Left renal pelvis (tissue), 4 donors: ENCODE results near the gene SPOP. TPM values are rescaled to one million over a fixed set of nuclear protein-coding genes. Genes with fewer than 3 reads are reported as not detected.
"Not testable (repeated sequence)": the region's sequence is repeated elsewhere in the genome, so short reads cannot be mapped to it uniquely, and the experiment has no call there.

Source experiments
- DNase-seq, 4 donors: peaks; one replicate each; pipeline ENCODE4 v3.0.0-alpha.2; 2013; ENCODE audit warnings: low read depth in 4 of 4, low spot score in 3 of 4
- polyA plus RNA-seq, 4 donors: library from polyadenylated mRNA; unstranded; fragments of 120-200 nt; gene quantifications; one replicate each; pipeline ENCODE4 v1.2.1, GENCODE V29; 2013; ENCODE audit not compliant: insufficient read length in 4 of 4

Gene SPOP
- polyA plus RNA-seq, 4 donors = 66.1 to 69.3 (median 66.5) TPM

DNA sequence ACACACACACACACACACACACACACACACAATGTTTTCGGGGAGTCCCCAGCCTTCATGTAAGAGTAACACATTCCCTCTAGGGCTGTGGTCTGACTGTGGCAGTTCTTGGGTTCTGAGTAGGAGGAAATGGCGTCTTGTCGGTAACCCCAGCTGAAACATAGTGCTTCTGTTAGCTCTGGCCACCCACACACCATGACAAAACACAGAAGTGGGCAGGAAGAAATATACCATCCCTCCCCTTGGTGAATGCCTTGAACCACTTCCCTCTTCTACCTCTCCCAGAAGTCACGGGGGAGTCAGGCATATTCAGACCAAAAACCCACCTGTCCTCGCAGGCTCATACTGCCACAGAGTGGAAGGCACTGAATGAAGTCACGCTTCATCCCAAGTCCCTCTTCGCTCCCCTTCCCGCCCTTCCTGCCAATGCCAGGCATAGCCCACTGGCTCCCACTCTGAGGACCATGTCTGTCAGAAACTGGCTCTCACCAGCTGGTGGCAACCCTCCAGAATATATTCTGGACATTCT is 18.4 kb upstream of the SPOP start:
- no peak for DNase-seq

DNA sequence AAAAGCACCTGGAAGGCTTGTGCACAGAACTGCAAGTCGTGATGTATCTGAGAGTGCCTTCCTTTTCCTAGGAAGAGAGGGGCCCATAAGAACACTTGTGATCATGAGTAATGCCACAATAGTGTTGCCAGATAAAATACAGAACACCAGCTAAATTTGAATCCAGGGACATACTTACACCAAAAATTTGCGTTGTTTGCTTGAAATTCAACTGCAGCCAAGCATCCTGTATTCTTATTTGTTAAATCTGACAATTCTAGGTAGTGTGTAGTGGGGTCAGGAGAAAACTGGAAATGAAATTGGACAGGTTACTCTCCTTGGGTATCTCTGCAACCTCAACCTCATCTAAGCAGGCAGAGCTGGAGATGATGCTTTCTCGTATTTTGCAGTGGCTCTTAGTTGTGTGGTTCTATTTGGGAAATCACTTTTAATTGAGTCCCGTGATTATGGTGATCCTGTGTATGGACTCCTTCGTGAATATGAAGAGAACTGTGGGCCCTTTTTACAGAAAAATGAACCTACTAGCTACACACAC is 17.9 kb upstream of the SPOP start:
- no peak for DNase-seq

DNA sequence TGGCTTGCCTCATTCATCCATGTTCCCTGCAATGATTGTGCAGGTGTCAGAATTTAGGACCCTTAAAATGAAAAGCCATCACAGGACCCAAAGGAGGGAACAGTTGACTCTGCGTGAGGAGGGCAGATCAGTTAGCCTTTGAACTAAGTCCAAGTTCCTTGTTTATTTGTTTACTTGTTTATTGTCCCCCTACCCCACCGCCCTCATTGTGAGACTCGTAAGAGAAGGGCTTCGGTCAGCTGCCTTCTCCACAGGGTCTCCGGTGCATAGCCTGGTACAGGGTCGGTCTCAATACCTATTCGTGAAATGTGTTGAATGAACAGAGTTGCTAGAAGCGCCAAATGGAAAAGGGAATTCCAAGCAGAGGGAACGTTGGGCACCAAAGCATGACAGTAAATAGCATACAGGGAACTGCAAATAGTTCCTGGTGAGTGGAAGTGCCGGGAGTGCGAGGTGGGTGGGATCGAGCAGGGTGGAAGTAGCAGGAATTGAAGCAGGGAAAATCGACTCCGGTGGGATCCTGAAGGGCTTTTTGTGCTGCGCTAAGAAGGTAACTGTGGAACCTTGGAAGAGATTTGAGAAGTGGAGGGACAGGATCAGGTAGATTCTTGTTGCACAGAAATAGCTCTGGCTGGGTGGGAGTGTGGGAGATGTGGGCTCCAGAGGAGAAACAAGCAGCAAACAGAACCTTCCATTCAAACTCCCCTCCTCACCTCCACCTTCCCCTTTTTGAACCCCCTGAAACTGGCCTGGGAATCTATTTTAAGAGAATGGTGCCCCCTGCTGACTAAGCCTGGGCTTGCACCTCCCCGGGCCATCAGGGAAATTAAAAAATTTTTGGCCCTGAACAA is 17.2 kb upstream of the SPOP start:
- DNase-seq = no peak

DNA sequence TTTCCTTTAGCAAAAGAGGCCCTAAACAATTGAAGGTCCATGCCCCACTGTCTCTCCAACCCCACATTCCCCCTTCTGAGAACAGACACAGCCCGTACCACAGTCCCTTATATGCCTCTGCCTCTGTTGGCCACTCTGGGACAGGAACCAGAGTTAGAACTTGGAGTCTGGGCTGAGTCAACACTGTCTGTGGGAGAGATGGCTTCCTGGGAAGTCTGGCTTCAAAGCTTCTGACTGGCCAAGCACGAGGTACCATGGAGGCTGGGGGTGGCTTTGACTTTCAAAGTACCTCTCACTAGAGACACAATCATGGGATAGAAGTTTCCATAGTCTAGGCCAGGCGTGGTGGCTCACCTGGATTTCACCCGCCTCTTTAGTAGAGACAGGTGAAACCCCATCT is 14.9 kb upstream of the SPOP start:
- no peak for DNase-seq

DNA sequence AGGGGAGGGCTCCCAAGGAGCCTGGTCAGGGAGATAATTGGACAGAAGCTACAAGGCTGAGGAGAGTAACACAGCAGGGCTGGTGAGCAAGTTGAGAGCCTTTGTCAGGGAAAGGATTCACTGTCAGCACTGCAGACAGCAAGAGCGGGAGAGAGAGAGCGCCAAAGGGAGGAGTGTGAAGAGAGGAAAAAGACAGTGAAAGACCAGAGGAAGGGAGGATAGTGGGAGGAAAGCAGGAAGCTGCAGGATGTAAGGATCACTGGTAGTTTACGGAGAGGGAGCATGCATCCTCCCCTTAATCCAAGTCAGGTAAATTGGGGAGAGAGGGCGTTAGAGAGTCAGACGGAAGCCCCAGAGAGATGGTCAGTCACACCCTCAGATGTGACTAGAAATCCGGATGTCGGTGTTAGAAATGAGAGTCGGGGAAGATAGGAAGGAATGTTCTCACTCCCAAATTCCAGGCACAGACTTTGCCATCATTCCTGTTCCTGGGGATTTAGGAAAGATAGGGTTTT is 13.8 kb upstream of the SPOP start:
- DNase-seq = no peak

DNA sequence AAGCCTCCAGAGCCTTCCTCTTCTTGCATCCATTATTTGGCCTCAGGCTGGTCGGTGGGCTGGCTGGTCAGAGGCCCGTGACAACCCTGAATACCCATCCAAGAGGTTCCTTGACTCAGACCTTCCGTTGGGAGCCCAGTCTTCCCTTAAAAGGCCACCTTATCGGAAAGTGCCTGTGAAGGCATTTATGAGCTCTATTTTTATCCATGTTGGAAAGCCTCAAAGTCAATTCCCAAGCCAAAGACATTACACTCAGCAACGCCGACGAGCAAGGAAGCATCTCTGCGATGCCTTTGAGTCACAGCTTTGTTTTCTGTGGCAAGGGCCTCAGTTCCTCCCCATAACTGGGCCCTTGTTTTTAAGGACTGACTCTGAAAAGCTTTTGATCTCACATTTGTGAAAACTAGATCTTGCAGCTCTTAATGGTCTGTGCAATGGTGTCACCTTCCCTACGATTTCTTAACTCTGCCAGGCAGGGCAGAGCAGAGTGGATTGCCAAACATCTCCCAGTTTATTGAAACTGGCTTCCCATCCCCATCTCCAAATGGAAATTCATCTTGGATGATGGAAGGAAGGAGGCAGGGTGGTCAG is 13.3 kb upstream of the SPOP start:
- no peak for DNase-seq

DNA sequence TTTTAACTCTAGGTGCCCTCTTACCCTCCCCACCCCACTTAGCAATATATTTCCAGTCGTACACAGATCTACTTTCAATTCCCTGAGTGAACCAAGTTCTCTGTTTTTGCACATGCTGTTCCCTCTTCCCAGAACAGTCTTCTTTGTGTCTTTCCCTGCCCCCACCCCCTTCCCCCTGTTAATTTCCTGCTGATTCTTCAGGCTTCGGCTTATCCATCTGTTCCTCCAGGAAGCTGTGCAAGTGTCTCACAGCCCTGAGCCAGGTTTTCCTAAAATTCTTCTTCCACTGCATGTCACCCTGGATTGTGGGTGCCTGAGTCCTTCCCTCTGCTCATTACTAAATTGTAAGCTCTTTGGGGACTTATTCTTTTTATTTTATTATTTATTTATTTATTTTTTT is 12.4 kb upstream of the SPOP start:
- no peak for DNase-seq

DNA sequence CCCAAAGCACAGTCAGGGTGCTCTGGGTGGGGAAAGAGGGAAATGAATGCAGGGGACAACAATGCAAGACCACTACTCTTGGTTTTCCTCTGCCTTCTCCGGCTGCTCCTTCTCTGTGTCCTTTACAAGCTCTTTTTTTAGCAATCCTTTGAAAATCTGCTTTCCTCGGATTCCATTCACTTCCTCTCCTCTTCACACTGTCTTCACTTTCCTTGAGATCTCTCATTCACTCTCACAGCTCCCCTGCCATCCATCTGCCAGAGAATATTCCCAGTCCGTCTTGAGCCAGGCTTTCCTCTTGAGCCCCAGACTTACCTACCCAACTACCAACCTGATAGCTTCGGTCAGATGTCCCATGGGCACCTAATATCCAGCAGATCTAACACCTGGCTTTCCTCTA is 11.0 kb upstream of the SPOP start:
- no peak for DNase-seq

DNA sequence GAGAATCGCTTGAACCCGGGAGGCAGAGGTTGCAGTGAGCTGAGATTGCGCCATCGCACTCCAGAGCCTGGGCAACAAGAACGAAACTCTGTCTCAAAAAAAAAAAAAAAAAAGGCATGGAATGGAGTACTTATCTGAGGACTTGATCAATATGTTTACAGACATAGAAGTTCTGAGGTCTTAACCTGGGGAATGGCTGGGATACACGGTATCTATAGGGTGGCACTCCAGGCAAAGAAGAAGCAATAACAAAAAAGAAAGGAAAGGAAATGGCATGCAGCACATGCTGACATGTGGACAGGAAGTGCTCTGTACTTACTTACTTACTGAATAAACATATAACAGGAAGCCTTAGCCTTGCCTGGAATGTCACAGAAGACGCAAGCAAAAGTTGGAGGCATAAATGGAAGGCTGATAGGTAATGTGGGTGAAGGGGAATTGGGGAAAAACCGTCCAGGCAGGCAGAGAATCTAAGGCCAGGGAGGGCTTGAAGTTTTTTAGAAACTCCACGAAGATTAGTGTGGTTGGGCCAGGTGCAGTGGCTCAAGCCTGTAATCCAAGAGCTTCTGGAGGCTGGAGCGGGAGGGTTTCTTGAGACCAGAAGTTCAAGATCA is 10.1 kb upstream of the SPOP start:
- no peak for DNase-seq

DNA sequence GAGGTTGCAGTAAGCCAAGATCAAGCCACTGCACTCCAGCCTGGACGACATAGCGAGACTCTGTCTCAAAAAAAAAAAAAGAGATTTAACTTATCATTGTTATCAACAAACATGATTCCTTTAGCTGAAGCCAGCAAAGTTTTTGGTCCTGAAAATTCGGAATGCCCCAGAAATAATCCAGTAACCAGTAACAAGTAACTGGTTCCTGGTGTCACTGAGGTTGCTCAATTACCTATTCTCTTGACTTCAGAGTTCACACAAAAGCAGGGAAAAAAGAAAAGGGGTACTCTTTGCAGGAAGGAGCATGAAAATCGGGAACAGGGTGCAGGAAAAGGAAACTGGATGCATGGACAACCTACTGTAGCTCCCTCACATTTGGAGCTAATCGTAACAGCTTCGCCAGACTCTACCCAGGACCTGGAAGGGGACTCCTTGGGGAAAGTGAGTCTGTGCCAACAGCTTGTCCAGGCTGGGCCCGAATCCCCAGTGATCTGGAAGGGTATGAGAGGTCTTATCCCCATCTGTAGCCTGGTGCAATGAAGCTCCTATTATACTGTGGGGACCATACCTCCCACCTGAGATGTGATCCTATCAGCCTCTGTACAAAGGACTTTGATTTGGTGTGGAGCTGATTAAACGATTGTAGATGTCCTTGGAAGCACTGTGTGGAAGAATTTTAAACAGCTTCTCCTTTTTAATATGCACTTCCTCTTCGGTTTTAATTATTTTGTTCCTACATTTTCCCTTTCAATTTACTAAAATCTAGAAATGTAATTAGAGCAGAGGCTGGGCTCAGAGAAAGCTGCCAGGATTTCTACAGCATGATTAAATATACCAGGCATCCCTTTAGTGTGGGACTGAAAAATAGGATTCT is 3.4 kb upstream of the SPOP start:
- DNase-seq = no peak

DNA sequence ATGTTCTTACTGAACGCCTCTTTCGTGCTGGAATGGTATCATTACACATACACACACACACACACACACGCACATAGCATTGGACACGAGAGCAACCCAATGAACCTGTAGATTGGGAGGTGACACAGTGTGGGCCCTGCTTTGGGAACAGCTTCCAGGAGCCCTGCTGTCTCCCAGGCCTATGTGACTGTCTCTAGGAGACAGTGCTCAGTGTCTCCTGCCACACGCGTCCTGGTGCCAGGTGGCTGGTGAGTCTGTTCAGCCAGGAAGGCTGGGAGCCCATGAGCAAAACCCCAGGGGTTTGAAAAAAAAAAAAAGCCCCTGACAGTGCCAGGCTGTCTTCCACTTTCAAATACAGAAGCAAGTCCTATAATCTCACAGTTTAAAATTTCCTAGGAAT is 2.4 kb upstream of the SPOP start:
- DNase-seq = no peak

DNA sequence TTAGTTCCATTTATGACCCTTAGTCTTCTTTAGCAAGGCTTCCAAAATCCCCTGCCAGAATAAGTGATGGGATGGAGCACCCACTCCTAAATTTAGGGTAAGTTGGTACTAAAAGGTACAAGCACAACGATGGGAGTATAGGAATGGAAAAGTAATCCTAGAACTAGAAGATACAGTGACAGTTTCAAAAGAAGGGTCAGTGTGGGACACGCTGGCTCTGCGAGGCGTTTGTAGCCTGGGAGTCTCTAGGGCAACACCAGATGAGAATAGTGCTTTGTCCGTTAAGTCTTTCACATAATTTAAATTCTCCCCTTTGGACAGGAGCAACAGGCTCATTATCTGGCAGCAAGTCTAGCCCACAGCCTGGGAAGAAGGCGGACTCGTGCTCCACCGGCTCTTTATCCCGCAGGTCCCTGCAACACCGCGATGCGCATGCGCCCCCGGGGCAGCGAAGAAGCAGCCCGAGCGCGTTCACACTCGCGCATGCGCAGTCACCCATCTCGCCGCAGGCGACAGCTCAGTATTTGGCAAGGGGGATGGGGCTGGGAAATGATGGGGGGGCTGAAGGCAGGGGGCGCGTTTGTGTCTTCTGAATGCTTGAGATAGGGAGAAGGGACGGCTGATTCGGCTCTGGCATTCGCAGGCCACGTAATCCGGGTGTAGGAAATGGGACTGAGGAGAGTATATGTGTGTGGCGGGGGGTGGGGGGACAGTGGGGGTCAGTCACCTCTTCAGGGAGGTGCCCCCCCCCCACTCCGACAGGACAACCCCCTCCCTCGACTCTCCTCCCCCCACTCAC is 564 bp downstream of the SPOP start:
- peak; percentile 86 to 92 (median 86) for DNase-seq

DNA sequence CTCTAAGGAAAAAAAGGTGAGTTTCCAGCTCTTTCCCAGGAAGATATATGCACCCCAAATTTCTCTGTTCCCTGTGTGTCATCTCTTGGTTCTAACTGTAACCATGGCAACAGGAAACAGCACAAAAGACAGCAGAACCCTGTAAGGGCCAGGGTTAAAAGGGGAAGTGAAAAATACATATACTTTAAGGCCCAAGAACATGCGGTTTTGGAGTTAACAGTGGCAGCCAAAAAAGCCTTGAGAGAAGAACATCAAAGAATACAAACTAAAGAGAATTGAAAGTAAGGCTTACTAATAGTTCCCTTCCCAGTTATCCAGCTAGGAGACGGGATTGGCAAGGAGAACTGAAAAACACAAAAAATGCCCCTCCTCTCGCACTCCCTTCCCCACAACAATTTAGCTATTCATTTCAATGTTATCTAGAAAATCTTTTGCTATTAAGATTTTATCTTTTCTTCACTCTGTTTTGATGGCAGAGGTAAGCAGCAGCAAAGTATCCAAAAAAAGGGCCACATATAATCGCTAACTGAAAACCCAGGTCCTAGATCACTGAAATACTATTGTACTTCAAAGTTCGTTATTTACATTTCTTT is 1.5 kb downstream of the SPOP start:
- no peak for DNase-seq

DNA sequence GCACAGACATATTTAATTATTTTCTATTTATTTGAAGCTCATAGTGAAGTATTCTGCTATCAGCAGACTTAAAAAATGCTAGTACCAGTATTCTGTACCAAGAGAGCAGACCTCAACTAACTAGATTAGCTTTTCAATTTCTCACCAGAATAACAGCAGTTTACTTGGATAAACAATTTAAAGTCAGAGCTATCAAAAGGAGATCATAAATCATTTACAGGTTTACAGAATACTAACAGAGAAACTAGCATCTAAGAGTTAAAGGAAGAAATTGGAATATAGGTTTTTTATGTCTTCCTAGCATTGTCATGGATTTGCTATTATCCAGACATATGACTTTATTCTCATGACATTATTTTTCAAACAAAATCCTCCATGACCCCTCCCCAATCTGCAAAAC is 3.4 kb downstream of the SPOP start:
- no peak for DNase-seq

DNA sequence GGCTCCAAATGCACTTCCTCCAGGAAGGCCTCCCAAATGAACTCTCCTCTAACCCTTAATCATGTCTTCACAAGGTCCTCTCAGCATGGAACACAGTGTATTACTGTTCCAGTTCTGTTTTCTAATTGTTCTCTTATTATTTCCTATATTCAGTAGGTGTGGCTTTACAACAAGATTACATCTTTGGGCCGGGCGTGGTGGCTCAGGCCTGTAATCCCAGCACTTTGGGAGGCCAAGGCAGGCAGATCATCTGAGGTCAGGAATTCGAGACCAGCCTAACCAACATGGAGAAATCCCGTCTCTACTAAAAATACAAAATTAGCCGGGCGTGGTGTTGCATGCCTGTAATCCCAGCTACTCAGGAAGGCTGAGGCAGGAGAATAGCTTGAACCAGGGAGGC is 4.2 kb downstream of the SPOP start:
- not testable (repeated sequence) for DNase-seq

DNA sequence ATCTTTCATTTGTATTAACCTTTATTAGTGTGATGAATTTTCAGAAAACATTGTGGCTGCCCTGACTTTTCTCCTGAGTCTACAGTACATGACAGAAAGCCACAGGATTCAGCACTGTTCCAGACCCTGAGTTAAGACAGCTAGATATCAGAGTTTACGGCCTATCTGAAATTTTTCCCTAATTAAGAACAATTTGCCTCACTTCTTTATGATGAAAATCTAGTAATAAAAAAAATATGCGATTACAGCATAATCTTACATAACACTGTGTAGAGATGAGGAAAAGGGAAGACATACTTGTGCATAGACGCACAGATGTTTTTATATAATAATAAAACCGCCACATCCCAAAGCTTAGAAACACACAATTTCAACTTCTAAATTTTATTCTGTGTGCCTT is 7.3 kb downstream of the SPOP start:
- no peak for DNase-seq

DNA sequence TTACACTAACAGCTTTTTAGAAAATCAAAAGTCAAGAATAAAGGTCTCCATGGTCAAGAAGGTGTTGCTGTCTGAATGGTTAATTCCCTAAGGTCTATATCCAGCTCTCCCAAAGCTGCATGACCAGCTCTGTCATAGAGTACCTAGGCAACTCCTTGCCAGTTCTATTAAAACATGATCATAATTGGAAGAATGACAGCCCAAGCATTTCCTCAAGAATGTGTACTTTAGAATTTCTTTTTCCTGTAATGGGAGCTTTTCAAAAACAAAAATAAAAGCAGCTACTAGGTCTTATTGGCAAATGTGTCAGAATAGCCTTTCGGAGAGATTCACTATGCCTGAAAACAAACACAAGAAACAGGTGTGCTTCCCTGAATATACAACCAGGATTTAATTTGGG is 7.9 kb downstream of the SPOP start:
- DNase-seq = no peak

DNA sequence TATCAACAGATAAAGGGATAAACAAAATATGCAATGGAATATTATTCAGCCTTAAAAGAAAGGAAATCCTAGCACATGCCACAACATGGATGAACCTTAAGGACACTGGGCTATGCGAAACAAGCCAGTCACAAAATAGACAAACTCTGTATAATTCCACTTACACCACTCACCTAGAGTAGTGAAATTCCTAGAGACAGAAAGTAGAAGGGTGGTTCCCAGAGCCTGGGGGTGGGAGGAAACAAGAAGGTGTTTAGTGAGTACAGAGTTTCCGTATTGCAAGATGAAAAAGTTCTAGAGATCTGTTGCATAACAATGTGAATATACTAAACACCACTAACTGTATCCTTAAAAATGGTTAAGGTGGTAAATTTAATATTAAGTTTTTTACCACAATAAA is 10.0 kb downstream of the SPOP start:
- no peak for DNase-seq

DNA sequence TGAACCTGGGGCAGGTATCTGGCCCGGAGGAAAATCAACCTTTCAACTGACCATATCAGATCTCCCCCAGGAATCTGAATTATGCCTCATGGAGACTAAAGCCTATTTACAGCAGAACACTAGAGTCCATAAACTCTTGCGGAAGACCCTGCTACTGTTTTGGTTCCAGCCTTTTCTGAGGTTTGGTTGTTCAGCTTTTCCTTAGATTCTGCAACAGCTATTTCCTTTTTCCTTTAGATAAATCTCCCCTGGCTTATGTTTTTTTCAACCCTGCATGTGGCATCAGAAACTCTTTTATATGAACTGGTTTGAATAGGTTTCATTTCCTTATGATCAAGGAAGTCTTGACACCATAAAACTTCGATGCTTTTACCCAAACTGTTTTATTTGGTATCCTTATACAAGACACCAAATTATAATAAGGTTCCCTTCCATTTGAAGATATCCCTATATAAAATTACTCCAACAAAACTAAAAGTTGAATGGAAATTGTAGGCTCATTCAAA is 13.1 kb downstream of the SPOP start:
- no peak for DNase-seq
